Suprapubic skin (tissue), 4 donors: ENCODE results near the gene GRIK3.

Experiments used
- EP300 ChIP-seq: sonication (generic); formaldehyde crosslinking; IDR thresholded peaks from one replicate; pipeline ENCODE4 v1.6.1; 2017; ENCODE audit warnings: antibody characterized with exemption
- POLR2A ChIP-seq, 2 donors: fragments of 450-650 bp; IDR thresholded peaks; one replicate each; pipeline ENCODE4 v1.6.1; 2017; ENCODE audit warnings: antibody characterized with exemption in 2 of 2, mild to moderate bottlenecking in 2 of 2, moderate library complexity in 2 of 2
- POLR2AphosphoS5 ChIP-seq, 3 donors: sonication (generic); formaldehyde crosslinking; IDR thresholded peaks; one replicate each; pipeline ENCODE4 v1.6.1; 2017; ENCODE audit warnings: antibody characterized with exemption in 3 of 3
- TF ChIP-seq, protein P1 (sequence below), 2 donors: fragments of 200-600 bp in 1 of 2; fragments of 450-650 bp in 1 of 2; sonication (generic) in 1 of 2; IDR thresholded peaks; one replicate each; pipeline ENCODE4 v1.5.1; 2016 to 2019; ENCODE audit warnings: antibody characterized with exemption in 2 of 2, mild to moderate bottlenecking in 1 of 2, moderate library complexity in 1 of 2

DNA sequence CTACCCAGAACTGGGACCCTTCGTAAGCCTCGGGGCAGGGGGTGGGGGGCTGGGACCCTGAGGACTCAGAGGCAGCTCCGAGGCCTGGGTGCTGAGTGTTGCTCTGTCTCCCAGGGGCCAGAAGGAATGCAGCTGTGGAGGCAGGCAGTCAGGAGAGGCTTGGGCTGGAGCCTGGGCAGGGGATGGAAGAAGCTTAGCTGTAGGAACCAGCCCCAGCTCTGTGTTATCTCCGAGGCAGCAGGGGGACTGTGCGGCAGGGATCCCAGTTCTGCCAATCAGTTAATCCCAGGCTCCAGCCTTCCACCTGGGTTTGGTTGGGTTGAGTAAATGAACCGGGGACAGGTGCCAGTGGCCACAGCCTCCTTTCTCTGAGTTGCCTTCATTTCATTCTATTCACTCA lies 8.2 kb upstream of the GRIK3 start:
- TF ChIP-seq POLR2AphosphoS5 (IDR thresholded peaks at IDR 0.05), result no peak
- TF ChIP-seq POLR2A (IDR thresholded peaks at IDR 0.05), result no peak
- TF ChIP-seq EP300, result no peak
- TF ChIP-seq, protein P1, sequence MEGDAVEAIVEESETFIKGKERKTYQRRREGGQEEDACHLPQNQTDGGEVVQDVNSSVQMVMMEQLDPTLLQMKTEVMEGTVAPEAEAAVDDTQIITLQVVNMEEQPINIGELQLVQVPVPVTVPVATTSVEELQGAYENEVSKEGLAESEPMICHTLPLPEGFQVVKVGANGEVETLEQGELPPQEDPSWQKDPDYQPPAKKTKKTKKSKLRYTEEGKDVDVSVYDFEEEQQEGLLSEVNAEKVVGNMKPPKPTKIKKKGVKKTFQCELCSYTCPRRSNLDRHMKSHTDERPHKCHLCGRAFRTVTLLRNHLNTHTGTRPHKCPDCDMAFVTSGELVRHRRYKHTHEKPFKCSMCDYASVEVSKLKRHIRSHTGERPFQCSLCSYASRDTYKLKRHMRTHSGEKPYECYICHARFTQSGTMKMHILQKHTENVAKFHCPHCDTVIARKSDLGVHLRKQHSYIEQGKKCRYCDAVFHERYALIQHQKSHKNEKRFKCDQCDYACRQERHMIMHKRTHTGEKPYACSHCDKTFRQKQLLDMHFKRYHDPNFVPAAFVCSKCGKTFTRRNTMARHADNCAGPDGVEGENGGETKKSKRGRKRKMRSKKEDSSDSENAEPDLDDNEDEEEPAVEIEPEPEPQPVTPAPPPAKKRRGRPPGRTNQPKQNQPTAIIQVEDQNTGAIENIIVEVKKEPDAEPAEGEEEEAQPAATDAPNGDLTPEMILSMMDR (IDR thresholded peaks at IDR 0.05), result no peak
